Measurements from ENCODE around the gene SIGMAR1. TPM values are rescaled to one million over a fixed set of nuclear protein-coding genes. Genes with fewer than 3 reads are reported as not detected.

SIGMAR1 gene
- total RNA-seq, 1 experiment from 2014 or later = 99.8 TPM

GRCh38 chr9:34674440-34674839 is 36.9 kb upstream of the SIGMAR1 start:
- intact Hi-C loops (cut with micrococcal nuclease) = no loop called here
- Mint-ChIP-seq H3K4me3 (ENCODE audit: unreplicated experiment) (no peak overlapping the region), H3K27me3 (ENCODE audit: insufficient read depth, unreplicated experiment) (no peaks in the 10 kb centered on the region), H3K4me1 (ENCODE audit: insufficient read depth, unreplicated experiment) (no peaks in the 10 kb centered on the region), H3K9me3 (ENCODE audit: unreplicated experiment) (peaks cover 1% of the 10 kb centered on the region), H3K36me3 (ENCODE audit: insufficient read depth, unreplicated experiment) (peaks cover 9% of the 10 kb centered on the region), H3K27ac (ENCODE audit: low read depth, unreplicated experiment) (no peak overlapping the region)
- no peak for DNase-seq (ENCODE audit: unreplicated experiment)
- BruUV-seq (replicated peaks) = no TSS peak
- ChIA-PET CTCF (interaction anchor here (0.7 to 1.8 kb wide), 3 partner anchors 28 to 820 kb away, joined by 3 to 4 read pairs (median 3); no protein-coding TSS in a partner anchor), POLR2A (interaction anchor here (0.7 kb wide), 1 partner anchor 1151 kb away, joined by 3 read pairs; no protein-coding TSS in a partner anchor)
- TF ChIP-seq CTCF (IDR thresholded peaks at IDR 0.05; ENCODE audit: unreplicated experiment) = no peak

GRCh38 chr9:34671307-34671706 is 33.7 kb upstream of the SIGMAR1 start:
- ChIA-PET POLR2A (no interaction called here), CTCF (interaction anchor here (0.5 to 1.3 kb wide), 2 partner anchors 31 to 56 kb away, joined by 3 to 4 read pairs; no protein-coding TSS in a partner anchor)
- intact Hi-C loops (cut with micrococcal nuclease) = no loop called here
- H3K36me3 Mint-ChIP-seq (ENCODE audit: insufficient read depth, unreplicated experiment) = peaks cover 12% of the 10 kb centered on the region
- H3K4me1 Mint-ChIP-seq (ENCODE audit: insufficient read depth, unreplicated experiment) = no peaks in the 10 kb centered on the region
- DNase-seq (ENCODE audit: unreplicated experiment) = no peak
- TF ChIP-seq CTCF (IDR thresholded peaks at IDR 0.05; ENCODE audit: unreplicated experiment) = no peak
- H3K9me3 Mint-ChIP-seq (ENCODE audit: unreplicated experiment) = peaks cover 7% of the 10 kb centered on the region
- H3K4me3 Mint-ChIP-seq (ENCODE audit: unreplicated experiment) = no peak overlapping the region
- H3K27me3 Mint-ChIP-seq (ENCODE audit: insufficient read depth, unreplicated experiment) = no peaks in the 10 kb centered on the region
- H3K27ac Mint-ChIP-seq (ENCODE audit: low read depth, unreplicated experiment) = no peak overlapping the region
- no TSS peak for BruUV-seq (replicated peaks)

GRCh38 chr9:34669809-34670562 is 32.4 kb upstream of the SIGMAR1 start:
- Mint-ChIP-seq H3K4me1 (ENCODE audit: insufficient read depth, unreplicated experiment) (no peaks in the 10 kb centered on the region), H3K27ac (ENCODE audit: low read depth, unreplicated experiment) (no peak overlapping the region), H3K27me3 (ENCODE audit: insufficient read depth, unreplicated experiment) (no peaks in the 10 kb centered on the region), H3K9me3 (ENCODE audit: unreplicated experiment) (peaks cover 7% of the 10 kb centered on the region), H3K4me3 (ENCODE audit: unreplicated experiment) (no peak overlapping the region), H3K36me3 (ENCODE audit: insufficient read depth, unreplicated experiment) (peaks cover 21% of the 10 kb centered on the region)
- POLR2A ChIA-PET = no interaction called here
- BruUV-seq (replicated peaks) = no TSS peak
- CTCF ChIA-PET = interaction anchor here (0.6 to 1.3 kb wide), 2 partner anchors 33 to 323 kb away, joined by 3 to 4 read pairs; no protein-coding TSS in a partner anchor
- intact Hi-C loops (cut with micrococcal nuclease) = no loop called here
- no peak for DNase-seq (ENCODE audit: unreplicated experiment)
- no peak for TF ChIP-seq CTCF (IDR thresholded peaks at IDR 0.05; ENCODE audit: unreplicated experiment)

- TF ChIP-seq CTCF (IDR thresholded peaks at IDR 0.05; ENCODE audit: unreplicated experiment) = no peak
- Mint-ChIP-seq H3K9me3 (ENCODE audit: unreplicated experiment) (peaks cover 7% of the 10 kb centered on the region), H3K4me1 (ENCODE audit: insufficient read depth, unreplicated experiment) (peaks cover 17% of the 10 kb centered on the region), H3K4me3 (ENCODE audit: unreplicated experiment) (peak overlapping the region; percentile 92), H3K27me3 (ENCODE audit: insufficient read depth, unreplicated experiment) (no peaks in the 10 kb centered on the region), H3K27ac (ENCODE audit: low read depth, unreplicated experiment) (peak overlapping the region; percentile 96), H3K36me3 (ENCODE audit: insufficient read depth, unreplicated experiment) (peaks cover 21% of the 10 kb centered on the region)
- DNase-seq (ENCODE audit: unreplicated experiment) = peak; percentile 94
- BruUV-seq (replicated peaks) = TSS peak; percentile 65
- ChIA-PET CTCF (interaction anchor here (0.6 to 1.5 kb wide), 5 partner anchors 17 to 146 kb away, joined by 3 to 5 read pairs (median 4); no protein-coding TSS in a partner anchor), POLR2A (interaction anchor here (0.6 to 2.7 kb wide), 8 partner anchors 14 to 53 kb away, joined by 3 to 11 read pairs (median 4); partner anchors contain the start of genes CCL21, GALT, IL11RA and SIGMAR1)
- intact Hi-C loops (cut with micrococcal nuclease) = loop anchor here (2.0 kb wide), 1 partner anchor 19 kb away; the partner anchor contains the start of gene GALT
These were observed 28.0 kb upstream of the SIGMAR1 start for GRCh38 chr9:34665381-34666250.
